Hematopoietic multipotent progenitor cell treated with erythropoietin and hydrocortisone succinate and interleukin-3 and kit ligand, for 6 days (in vitro differentiated cells): Measurements from ENCODE around the gene GLYR1.
A peak's percentile ranks its signal among the peaks of the same experiment; 100 is the strongest.

ENCODE experiments used
- DNase-seq: peaks from one replicate; pipeline ENCODE4 v3.0.0-alpha.2; 2015

Gene GLYR1

DNA sequence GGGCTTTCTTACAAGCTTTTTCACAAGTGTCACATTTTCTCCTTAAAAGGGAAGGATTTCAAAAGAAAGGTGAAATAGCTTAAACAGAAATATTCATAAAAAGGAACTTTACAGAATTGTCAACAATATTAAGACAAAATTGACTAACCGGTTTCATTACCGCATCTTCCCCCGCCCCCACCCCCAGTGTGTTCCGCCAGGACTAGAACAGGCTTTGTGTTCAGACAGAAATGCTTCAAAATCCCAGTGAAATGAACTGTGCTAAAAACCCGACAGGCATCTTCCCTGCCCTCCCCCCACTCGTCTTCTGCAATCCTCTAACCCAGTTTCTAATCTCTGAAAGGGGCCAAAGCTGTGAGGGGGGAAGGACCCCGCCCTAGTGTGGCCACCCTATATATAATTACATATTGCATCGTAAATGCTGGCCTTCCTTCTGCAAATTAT, 43.7 kb downstream of the GLYR1 start:
- peak; percentile 42 for DNase-seq

DNA sequence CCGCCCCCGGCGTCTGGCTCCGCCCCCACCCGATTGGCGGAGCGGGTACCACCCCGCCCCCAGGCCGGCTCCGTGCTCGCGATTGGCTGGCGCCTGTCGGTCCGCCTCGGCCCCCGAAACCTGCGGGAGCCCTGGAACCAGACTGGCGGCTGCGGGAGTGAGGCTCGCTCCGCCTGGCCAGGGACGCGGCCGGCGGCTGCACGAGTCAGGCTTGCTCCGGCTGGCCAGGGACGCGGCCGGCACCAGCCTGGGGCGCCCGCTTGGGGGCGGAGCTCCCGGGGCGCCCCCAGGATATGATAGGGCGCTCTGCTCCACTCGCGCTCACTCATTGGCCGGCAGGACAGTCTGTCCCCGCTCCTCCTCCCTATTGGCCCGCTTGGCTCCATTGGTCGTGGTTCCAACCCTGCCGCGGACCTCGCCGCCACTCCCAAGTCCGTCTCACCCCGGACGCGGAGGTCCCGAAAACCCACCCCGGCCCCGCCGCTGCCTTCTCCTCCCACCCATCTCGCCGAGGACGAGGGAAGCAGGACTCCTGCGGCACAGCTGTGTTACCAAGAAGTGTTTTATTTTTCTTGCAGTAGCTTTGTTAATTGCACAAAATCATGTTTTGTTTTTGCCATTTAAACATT, 44.3 kb downstream of the GLYR1 start:
- peak; percentile 97 for DNase-seq

DNA sequence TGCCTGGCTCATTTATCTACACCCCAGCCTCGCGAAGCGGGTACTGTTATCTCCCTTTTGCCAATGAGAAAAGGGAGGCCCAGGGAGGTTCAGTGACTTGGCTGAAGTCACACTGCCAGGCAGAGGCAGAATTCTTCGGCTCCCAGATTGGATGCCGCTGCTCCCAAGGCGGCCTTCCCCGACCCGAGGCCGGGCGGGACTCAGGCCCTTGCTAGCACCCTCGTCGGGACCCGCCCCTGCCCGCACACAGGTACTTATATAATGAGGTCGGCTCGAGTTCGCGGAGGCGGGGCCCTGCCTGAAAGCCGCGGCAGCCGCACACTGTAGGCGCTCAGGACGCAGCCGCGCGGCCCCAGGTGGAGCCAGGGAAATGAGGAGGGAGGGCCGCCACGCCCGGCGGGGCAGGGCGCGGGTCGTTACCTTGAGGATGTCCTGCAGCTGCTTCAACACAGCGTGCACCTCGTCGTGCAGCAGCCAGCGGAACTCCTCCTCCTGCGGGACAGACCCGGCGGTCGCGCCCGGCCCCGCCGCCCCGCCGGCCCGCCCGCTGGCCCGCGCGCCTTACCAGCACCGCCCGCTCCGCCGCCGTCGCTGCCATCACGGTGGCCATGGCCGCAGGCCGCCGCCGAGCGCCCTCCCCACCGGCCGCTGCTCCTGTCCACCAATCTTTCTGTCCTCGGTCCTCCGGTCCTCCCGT, 45.0 kb downstream of the GLYR1 start, which contains the start of gene ROGDI:
TSS of gene ROGDI (minus strand) at position 672 of the 697 bp plus-strand sequence. CDS start at position 610, 62 bp downstream.
- peak; percentile 92 for DNase-seq

DNA sequence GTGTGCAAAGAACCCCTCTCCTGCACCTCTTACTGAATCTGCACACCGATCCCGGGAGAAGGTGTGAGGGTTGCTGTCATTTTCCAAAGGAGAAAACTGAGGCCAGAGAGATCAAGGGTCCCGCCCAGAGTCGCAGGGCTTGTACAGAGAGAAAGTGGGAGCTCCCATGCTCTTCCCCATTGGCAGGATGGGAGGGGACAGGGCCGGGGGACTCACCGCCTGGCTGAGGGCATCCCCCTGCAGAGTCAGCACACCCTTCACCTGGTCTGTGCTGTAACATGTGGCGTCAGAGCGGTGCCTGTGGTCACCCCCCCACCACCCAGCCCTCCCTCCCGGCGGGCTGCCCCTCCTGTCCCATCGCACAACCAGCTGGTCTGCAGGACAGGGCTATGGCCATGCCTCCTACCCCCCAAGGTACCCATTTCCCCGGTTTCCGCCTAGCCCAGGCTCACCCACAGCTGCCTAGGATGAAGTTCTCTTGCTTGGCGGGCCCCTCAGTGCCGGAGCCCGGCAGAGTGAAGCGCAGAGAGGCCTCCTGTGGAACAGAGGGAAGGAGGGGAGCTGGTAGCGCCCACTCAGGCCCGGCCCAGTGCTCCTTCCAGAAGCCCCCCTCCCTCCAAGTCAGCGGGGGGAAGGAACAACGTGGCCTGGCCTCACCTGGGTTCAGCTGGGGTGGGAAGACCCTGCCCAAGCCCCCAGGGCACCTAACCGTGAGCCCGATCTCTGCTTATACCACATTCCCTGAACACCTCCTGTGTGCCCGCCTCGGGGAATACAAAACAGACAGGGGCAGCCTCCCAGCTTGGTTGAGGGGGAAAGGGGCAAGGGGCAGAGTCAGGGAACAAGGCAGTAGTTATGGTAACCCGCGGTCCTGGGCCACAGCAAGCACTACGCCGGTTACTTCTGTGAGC, 45.8 kb downstream of the GLYR1 start:
- DNase-seq = no peak

DNA sequence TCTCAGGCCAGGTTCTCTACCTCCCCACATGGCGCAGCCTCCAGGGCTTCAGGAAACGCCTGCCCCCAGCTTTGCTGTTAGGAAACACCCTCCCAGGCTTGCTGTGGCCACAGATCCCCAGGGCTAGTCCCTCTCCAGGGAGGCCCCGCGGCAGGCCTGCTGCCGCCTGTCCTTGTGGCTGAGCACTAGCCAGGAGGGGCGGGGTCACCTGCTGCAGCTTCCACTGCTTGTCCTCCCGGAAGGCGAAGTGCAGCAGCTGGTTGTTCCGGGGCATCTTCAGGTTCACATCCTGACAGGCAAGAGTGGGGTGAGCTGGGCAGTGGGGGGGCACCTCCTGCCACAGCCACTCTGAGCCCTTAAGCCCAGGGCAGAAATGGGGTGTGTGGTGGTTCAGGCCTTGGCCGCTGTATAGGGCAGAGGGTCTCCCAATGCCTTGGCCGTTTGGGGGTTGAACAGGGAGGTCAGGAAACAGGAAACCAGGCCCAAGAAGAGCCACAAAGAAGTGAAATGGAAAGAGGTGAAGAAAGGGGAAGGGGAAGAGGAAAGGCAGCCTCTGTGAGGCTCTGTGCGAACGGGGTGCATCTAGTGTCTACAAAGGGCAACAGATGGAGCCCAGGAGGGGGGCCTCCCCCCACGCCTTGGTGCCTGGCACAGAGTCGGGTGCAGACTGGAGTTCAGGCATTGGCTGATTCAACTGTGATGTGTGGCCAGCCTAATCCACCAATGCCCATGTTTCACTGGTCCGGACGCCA, 46.6 kb downstream of the GLYR1 start:
- peak; percentile 55 for DNase-seq

DNA sequence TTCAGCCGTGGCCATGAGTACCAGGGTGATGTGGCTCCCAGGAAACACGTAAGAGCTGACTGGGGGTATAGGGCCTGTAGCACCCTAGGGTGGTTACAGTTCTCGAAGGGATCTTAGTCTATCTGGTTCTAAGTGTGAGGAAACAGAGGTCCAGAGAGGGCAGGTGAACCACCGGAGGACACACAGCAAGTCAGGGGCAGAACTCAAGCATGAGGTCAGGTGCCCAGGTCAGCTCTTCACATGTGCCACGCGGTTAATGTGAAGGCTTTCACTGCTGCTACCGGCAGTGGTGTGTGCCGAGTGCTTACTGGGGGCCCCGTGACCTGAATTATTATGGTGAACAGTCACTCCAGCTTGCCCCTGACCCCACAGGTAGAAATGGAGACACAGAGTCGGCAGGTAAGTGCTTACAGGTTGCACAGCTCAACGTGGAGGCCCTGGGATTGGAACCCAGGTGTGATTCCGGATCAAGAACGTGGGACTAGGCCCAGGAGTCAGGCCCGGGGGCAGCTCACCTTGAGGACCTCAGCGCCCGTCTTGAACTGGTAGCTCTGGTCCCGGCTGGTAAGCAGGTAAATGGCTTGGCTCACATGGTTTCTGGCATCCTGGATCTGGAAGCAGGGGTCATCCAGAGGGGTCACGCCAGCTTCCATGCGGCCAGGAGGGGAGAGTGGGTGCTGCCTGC, 47.8 kb downstream of the GLYR1 start:
- DNase-seq = no peak

DNA sequence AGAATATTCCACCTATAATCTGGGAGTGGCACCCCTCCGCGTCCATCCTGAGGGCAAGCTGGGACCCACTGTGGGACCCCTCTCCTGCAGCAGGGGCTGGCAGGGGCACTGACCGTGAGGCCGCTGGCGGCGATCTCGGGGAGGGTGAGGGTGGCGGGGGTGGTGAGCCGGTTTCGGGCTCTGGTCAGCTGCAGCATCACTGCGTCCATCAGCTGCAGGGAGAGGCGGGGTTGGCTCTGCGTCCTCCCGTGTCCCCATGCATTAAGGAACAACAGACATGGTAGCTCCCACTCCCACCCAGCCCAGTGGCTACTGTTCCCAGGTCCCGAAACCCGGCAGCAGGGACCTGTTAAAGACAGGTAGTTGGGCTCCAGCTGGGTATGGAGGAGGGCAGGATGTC, 48.6 kb downstream of the GLYR1 start:
- no peak for DNase-seq

DNA sequence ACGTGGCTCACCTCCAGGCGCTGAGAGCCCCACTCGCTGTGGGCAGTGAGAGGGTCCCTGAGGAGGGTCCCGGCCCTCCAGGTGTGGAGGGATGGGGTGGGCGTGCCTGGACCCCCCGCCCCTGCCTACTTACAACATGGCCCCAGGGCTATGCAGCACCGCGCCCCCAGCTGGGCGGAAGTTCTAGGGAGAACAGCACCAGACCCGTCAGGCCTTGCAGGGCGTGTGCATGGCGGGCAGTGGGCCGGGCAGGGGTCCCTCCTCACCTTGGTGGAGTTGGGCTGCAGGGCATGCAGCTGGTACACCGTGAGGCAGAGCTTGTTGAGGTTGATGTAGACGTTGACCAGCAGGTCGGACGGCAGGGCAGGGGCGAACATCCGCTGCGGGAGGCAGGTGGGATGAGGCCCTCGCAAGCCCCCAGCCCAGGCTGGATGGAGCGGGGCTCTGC, 49.3 kb downstream of the GLYR1 start:
- no peak for DNase-seq

DNA sequence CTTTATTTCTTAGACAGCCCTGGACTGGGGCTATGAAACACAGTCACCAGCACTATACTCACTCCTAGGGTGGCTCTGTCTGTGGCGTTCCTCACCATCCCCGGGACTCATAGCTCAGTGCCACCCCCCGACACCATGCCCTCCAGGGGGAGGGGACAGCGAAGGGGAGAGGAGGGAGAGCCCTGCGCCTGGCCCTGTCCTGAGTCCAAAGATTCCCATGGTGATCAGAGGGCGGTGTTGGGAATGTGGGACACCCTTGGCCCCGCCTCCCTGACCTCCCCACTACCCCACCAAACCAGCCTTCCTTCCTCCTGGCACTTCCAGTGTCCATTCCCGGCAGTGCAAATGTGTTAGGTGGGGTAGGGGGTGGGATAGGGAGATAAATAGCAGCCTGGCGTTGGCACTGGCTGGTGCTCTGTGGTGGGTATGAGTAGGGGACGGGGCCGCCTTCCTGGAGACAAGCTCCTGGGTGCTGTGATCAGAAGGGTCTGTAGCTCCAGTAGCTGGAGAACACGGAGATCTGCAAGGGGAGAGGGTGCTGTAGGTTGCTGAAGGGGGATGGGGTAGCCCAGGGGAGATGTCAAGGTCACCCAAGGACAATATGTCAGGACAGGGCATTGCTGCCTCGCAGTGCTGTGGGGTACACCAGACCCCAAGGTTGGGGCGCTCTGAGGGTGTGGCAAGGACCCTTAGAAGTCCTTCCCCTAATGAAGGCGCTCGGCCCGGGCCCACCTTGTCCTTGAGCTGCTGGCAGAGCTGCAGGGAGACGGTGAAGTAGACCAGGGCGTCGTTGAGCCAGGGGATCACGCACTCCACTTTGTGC, 49.9 kb downstream of the GLYR1 start:
- no peak for DNase-seq

DNA sequence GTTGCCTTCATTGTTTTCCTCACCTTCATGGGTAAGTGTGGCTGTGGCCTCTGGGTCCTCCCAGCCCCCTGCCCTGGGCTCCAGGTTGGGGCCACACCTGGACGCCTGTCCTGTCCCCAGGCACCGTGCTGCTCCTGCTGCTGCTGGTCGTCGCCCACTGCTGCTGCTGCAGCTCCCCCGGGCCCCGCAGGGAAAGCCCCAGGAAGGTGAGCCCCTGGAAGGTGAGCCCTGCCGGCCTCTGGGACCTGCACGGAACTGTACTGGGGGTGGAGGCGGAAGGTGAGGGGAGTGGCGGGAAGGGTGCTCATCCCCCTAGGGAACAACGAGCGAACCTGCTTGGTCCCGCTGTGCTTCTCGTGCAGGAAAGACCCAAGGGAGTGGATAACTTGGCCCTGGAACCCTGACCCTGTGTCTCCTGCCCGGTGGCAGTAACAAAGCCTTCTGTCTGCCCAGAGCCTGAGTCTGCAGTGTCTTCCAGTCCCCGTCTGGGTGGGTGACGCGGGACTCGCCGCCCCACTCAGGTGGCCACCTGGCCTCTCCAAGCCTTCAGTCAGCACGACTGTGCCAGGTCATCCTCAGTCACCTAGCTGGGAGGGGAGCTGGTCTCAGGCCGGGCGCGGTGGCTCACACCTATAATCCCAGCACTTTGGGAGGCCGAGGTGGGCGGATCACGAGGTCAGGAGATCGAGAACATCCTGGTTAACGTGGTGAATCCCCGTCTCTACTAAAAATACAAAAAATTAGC, 51.1 kb downstream of the GLYR1 start:
- no peak for DNase-seq

DNA sequence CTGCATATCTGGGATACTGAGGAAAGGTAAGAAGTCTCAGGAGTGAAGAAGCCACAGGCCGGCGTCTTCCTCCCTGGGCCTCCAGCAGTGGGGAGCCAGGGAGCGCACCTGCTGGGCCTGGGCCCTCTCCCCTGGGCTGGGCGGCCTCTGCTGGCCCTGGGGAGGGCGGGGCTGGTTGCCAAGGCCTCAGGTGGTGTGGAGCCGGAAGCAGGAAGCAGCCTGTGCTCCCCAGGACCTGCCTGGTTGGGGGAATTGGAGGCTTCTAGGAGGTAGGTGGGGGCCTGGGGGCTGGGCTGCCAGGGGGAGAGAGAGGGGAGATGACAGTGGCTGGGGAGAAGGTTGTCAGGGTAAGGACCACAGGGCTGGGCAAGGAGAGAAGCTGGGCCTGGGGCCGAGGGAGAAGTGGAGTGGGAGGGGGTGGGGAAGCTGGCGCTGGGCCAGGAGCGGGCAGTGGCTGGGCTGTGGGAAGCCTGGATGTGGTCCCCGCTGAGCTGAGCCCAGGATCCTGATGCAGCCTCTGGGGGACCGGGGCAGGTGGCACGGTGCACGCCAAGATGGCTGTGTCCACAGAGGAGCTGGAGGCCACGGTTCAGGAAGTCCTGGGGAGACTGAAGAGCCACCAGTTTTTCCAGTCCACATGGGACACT, 51.8 kb downstream of the GLYR1 start, which contains the start of gene SMIM22:
TSS of gene SMIM22 (plus strand) at position 189 of the 647 bp plus-strand sequence. CDS start at position 555, 366 bp downstream.
- DNase-seq = no peak

DNA sequence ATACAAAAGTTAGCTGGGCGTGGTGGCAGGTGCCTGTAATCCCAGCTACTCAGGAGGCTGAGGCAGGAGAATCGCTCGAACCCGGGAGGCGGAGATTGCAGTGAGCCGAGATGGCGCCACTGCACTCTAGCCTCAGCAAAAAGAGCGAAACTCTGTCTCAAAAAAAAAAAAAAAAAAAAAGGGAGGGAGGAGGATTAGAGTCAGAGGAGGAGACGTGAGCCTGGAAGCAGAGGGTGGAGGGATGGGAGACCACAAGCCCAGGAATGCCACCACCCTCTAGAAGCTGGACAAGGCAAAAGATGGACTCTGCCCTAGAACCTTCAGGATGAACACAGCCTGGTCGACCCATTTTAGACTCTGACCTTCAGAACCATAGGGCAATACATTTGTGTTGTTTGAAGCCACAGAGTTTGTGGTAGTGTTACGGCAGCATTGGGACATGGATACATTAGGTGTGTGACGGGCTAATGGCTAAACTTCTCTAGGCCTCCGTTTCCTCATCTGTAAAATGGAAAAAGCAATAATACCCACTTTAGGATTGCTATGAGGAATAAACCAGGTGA, 54.1 kb downstream of the GLYR1 start:
- no peak for DNase-seq

DNA sequence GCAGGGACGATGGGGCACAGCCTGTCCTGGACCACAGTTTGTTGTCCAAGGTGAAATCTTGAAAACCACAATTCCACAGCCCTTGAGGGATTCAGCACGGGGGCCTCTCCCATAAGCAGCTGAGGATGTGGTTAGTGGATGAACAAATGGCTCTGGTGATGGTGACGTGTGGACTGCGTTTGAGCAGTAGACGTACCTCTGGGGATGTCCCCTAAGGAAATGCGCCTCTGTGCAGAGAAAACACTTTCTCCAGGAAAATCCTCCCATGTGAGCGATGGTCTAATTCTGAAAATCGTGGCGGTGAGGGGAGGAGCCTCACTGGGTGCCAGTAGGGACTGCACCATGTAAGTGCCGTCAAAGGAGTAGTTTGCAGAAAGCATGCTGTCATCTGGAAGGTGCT, 56.2 kb downstream of the GLYR1 start:
- DNase-seq = no peak

DNA sequence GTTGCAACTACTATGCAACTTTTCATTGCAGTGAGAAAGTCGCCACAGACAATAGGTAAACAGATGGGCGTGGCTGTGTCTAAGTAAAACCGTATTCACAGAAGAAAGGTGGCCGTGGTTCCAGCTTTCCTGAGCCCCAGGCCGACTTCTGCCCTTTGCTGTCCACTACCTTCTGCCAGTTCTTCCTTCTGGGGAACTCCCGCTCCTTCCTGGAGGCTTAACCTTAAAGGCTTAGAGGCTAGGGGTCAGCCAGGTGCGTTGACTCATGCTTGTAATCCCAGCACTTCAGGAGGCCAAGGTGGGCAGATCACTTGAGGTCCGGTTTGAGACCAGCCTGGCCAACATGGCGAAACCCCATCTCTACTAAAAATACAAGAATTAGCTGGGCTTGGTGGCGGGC, 56.8 kb downstream of the GLYR1 start:
- no peak for DNase-seq

DNA sequence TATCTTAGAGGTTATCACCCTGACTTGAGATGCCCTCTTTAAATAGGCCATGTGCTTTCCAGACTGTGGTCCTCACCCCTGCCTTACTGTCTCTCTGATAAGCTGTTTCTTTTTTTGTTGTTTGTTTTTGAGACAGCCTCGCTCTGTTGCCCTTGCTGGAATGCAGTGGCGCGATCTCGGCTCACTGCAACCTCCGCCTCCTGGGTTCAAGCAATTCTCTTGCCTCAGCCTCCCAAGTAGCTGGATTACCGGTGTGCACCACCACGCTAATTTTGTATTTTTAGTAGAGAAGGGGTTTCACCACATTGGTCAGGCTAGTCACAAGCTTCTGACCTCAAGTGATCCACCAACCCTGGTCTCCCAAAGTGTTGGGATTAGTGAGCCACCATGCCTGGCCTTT, 58.2 kb downstream of the GLYR1 start:
- DNase-seq = no peak

DNA sequence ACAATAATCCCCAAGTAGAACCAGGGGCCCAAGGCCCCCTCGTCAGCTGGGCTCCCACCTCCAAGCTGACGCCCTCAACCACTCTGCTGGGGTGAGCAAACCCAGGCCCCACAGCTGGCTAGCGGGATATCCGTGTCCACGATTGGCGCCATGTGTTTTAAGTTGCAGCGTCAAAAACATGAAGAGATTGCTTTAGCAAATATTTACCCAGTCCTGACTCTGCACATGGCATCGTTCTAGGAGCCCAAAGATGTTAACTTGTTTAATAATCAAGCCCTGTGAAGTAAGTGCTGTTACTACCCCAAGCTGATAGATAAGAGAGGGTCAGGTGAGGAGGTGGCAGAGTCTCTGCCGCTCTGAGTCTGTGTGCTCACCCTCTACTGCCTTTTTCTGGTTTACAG, 58.6 kb downstream of the GLYR1 start:
- DNase-seq = no peak

DNA sequence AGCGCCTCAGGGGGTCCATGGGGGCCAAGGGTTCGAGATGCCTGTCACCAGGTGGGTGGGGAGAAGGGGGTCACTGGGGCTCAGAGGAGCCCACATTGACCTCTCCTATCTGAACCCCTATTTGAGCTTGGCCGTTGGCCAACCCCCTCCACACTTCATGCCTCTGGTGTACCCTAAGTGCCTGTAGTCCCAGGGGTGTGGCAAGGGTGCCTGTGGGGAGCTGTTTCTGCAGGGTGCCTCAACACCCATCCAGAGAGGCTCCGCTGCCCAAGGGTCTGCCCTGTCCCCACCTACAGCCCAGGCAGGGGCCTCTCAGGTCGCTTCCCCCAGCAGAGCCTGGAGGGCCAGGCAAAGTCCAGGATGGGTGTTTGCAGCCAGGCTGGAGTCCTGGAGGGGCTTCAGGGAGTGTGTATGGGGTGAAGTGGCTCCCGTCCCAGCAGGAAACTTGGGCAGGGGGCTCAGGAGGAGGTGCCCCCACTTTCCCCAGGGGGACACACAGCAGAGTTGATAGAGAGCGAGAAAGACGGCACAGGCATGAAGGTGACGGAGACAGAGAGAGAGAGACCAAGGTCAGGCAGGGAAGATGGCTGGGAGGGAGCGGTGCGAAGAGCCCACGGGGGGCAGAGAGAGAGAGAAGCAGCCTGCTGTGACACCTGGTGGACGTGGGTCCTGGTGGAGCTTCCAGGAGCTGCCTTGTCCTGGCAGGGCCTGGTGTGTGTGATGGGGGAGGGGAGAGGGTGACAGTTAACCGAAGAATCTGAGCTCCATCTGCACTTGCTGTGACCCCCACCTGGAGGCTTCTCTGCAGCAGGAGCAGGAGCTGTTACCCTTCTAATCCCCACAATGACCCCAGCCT, 59.2 kb downstream of the GLYR1 start, which contains the start of gene SEPTIN12:
TSS of gene SEPTIN12 (minus strand) at position 719 of the 856 bp plus-strand sequence. CDS start at position 19, 700 bp downstream.
- DNase-seq = no peak

DNA sequence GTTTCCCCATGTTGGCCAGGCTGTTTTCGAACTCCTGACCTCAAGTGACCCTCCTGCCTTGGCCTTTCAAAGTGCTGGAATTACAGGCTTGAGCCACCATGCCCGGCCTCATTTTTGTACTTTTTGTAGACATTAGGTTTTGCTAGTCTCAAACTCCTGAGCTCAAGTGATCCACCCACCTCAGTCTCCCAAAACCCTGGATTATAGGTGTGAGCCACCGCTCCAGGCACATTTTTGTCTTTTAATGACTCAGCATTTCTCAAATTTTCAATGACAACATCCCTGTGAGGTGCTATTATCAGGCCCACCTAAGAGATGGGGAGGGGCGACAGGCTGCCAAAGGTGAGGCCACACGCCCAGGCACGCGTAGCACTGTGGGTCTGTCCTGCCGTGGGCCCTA, 60.0 kb downstream of the GLYR1 start:
- DNase-seq = no peak
